Osteoblast (primary cell): Measurements from ENCODE around the gene PACSIN1. TPM values are rescaled to one million over a fixed set of nuclear protein-coding genes. Genes with fewer than 3 reads are reported as not detected.

Source experiments
- DNase-seq: peaks from one replicate; pipeline ENCODE4 v3.0.0; 2011; ENCODE audit warnings: low spot score, mixed read lengths; ENCODE audit not compliant: insufficient read length; ENCODE audit errors: missing footprints
- H2AFZ ChIP-seq: 2 replicates; pipeline ENCODE4 v1.6.0; 2011; ENCODE audit warnings: mild to moderate bottlenecking, low read length
- H3K27ac ChIP-seq: 2 replicates; pipeline ENCODE4 v1.5.1; 2011; ENCODE audit warnings: mild to moderate bottlenecking, low read depth, low read length, moderate library complexity
- H3K27me3 ChIP-seq: 2 replicates; pipeline ENCODE4 v1.6.0; 2012; ENCODE audit warnings: mild to moderate bottlenecking, control low read depth, inconsistent platforms, low read length, moderate library complexity; ENCODE audit not compliant: insufficient read depth
- H3K36me3 ChIP-seq: 2 replicates; pipeline ENCODE4 v1.5.1; 2011; ENCODE audit warnings: mild to moderate bottlenecking, low read length, control low read depth, moderate library complexity; ENCODE audit not compliant: insufficient read depth
- H3K4me1 ChIP-seq: 2 replicates; pipeline ENCODE4 v1.5.1; 2011; ENCODE audit warnings: mild to moderate bottlenecking, low read length, control low read depth, moderate library complexity; ENCODE audit not compliant: insufficient read depth
- H3K4me2 ChIP-seq: 2 replicates; pipeline ENCODE4 v1.6.0; 2011; ENCODE audit warnings: mild to moderate bottlenecking, low read length; ENCODE audit not compliant: insufficient read depth
- H3K4me3 ChIP-seq: fragments of 200-600 bp; sonication (generic); 3 replicates; pipeline ENCODE4 v1.5.1; 2012; ENCODE audit warnings: mild to moderate bottlenecking, low read length, inconsistent platforms; ENCODE audit not compliant: insufficient read depth
- H3K79me2 ChIP-seq: 2 replicates; pipeline ENCODE4 v1.6.0; 2012; ENCODE audit warnings: mild to moderate bottlenecking, low read length, control low read depth, inconsistent platforms; ENCODE audit not compliant: insufficient read depth
- H3K9me3 ChIP-seq: 2 replicates; pipeline ENCODE4 v1.5.1; 2011; ENCODE audit warnings: low read depth, low read length, control low read depth
- H4K20me1 ChIP-seq: 2 replicates; pipeline ENCODE4 v1.6.0; 2012; ENCODE audit warnings: mild to moderate bottlenecking, low read length, control low read depth; ENCODE audit not compliant: insufficient read depth
- CTCF ChIP-seq: IDR thresholded peaks from 2 replicates; pipeline ENCODE4 v1.5.1; 2011; ENCODE audit warnings: mild to moderate bottlenecking, low read depth, low read length, moderate library complexity; ENCODE audit errors: extremely low read depth
- total RNA-seq: library from RNA; depleted of rRNA; stranded (reverse); fragments of >200 nt; gene quantifications from 2 replicates; pipeline ENCODE4 v1.2.3, GENCODE V29; 2012

PACSIN1 gene
- total RNA-seq, 1 donor = not detected

GRCh38 chr6:34527751-34528670 is 62.1 kb downstream of the PACSIN1 start:
- Histone ChIP-seq H3K27me3 (no peaks in the 10 kb centered on the region), H4K20me1 (no peaks in the 10 kb centered on the region), H3K79me2 (no peaks in the 10 kb centered on the region), H3K4me1 (peaks cover 4% of the 10 kb centered on the region), H3K4me3 (no peak overlapping the region), H2AFZ (no peak overlapping the region), H3K9me3 (no peaks in the 10 kb centered on the region), H3K36me3 (no peaks in the 10 kb centered on the region), H3K27ac (no peak overlapping the region), H3K4me2 (peak overlapping the region; percentile 80)
- peak; percentile 58 for DNase-seq
- no peak for TF ChIP-seq CTCF

GRCh38 chr6:34528996-34529664 is 63.3 kb downstream of the PACSIN1 start:
- H3K9me3 ChIP-seq = no peaks in the 10 kb centered on the region
- no peaks in the 10 kb centered on the region for H4K20me1 ChIP-seq
- no peak overlapping the region for H3K27ac ChIP-seq
- H3K36me3 ChIP-seq = no peaks in the 10 kb centered on the region
- H3K4me3 ChIP-seq = no peak overlapping the region
- peak; percentile 82 for DNase-seq
- H3K4me1 ChIP-seq = peaks cover 4% of the 10 kb centered on the region
- H2AFZ ChIP-seq = no peak overlapping the region
- TF ChIP-seq CTCF = no peak
- H3K4me2 ChIP-seq = no peak overlapping the region
- no peaks in the 10 kb centered on the region for H3K27me3 ChIP-seq
- H3K79me2 ChIP-seq = no peaks in the 10 kb centered on the region

GRCh38 chr6:34529665-34530327 is 63.9 kb downstream of the PACSIN1 start:
- H3K9me3 ChIP-seq = no peaks in the 10 kb centered on the region
- no peak for TF ChIP-seq CTCF
- H2AFZ ChIP-seq = no peak overlapping the region
- no peak overlapping the region for H3K4me3 ChIP-seq
- H3K27me3 ChIP-seq = no peaks in the 10 kb centered on the region
- DNase-seq = peak; percentile 49
- peaks cover 4% of the 10 kb centered on the region for H3K4me1 ChIP-seq
- H3K79me2 ChIP-seq = no peaks in the 10 kb centered on the region
- H3K27ac ChIP-seq = no peak overlapping the region
- H3K36me3 ChIP-seq = no peaks in the 10 kb centered on the region
- no peaks in the 10 kb centered on the region for H4K20me1 ChIP-seq
- no peak overlapping the region for H3K4me2 ChIP-seq
